ENCODE results near the gene TNP2. TPM values are rescaled to one million over a fixed set of nuclear protein-coding genes. Genes with fewer than 3 reads are reported as not detected.

Gene TNP2
- total and polyA plus RNA-seq, 2 donors (not counting 3 experiments of a cell fraction or from before 2014, with no cell fraction given), result not detected

- POLR2A ChIA-PET, result interaction anchor here (1.0 kb wide), 1 partner anchor 9 kb away, joined by 3 read pairs; no protein-coding TSS in a partner anchor
- dilution Hi-C loops (cut with MboI; ENCODE audit: extremely low pct_ligation_motif_present, low sequenced_read_pairs), result no loop called here
- CTCF ChIA-PET, result interaction anchor here (0.7 to 1.4 kb wide), 3 partner anchors 8 to 53 kb away, joined by 3 to 4 read pairs (median 4); partner anchors contain the start of gene SOCS1
These were observed 23.1 kb downstream of the TNP2 start for GRCh38 chr16:11245988-11246387.

More at GRCh38 chr16:11245988-11246387, 23.1 kb downstream of the TNP2 start:
- no peak overlapping the region for H3K27ac ChIP-seq (ENCODE audit: insufficient read depth, low read depth, low read length)
- H4K20me1 ChIP-seq (replicated peaks; ENCODE audit: control insufficient read depth, extremely low read depth, insufficient read depth, low read length), result no peaks in the 10 kb centered on the region
- no peaks in the 10 kb centered on the region for H3K9me3 ChIP-seq (replicated peaks; ENCODE audit: control insufficient read depth, insufficient read depth, low read length)
- H3K4me1 ChIP-seq (ENCODE audit: control insufficient read depth, extremely low read depth, insufficient read depth, low read length), result no peaks in the 10 kb centered on the region
- no peak overlapping the region for H3K9ac ChIP-seq (replicated peaks; ENCODE audit: extremely low read depth, insufficient read depth, low read length)
- no peak overlapping the region for H3K4me3 ChIP-seq (replicated peaks in 1 of 3; ENCODE audit: insufficient read depth in 1 of 3, low read depth in 1 of 3, low read length in 3 of 3)
- no TSS peak for BruUV-seq (replicated peaks)
- no peaks in the 10 kb centered on the region for H3K79me2 ChIP-seq (ENCODE audit: control insufficient read depth, insufficient read depth, low read length)
- DNase-seq (ENCODE audit: low read depth, low spot score), result no peak
- TF ChIP-seq JUN (IDR thresholded peaks at IDR 0.05; ENCODE audit: borderline replicate concordance, insufficient read depth, insufficient read length, low read depth) (no peak), MYC (IDR thresholded peaks at IDR 0.05; ENCODE audit: low read depth, low read length) (no peak), POLR2A (IDR thresholded peaks at IDR 0.05; ENCODE audit: low read depth, low read length) (no peak), GATA2 (IDR thresholded peaks at IDR 0.05; ENCODE audit: insufficient read depth, insufficient read length, low read depth, low read length) (no peak), MAX (IDR thresholded peaks at IDR 0.05; ENCODE audit: insufficient read depth, insufficient read length) (no peak), EZH2 (IDR thresholded peaks at IDR 0.05; ENCODE audit: borderline replicate concordance, low read depth, low read length, severe bottlenecking) (no peak), POLR2AphosphoS5 (IDR thresholded peaks at IDR 0.05; ENCODE audit: insufficient read depth, low read depth, low read length) (no peak), CTCF (IDR thresholded peaks at IDR 0.05; ENCODE audit: extremely low read depth in 1 of 2, insufficient read depth in 1 of 2, low read depth in 1 of 2, low read length in 2 of 2) (no peak), FOS (IDR thresholded peaks at IDR 0.05; ENCODE audit: borderline replicate concordance, insufficient read depth, low read length) (no peak)
- H3K4me2 ChIP-seq (ENCODE audit: insufficient read depth, low read length), result no peak overlapping the region
- H3K36me3 ChIP-seq (ENCODE audit: control insufficient read depth in 2 of 2, extremely low read depth in 1 of 2, insufficient read depth in 2 of 2, low read length in 2 of 2), result no peaks in the 10 kb centered on the region
- FAIRE-seq, result no peak
- H3K9me1 ChIP-seq (replicated peaks; ENCODE audit: control insufficient read depth, extremely low read depth, insufficient read depth, low read length), result no peaks in the 10 kb centered on the region
- peaks cover 4 to 6% of the 10 kb centered on the region in 2 experiments for H3K27me3 ChIP-seq (ENCODE audit: control insufficient read depth in 2 of 2, insufficient read depth in 2 of 2, low read length in 2 of 2)
- intact Hi-C loops (cut with micrococcal nuclease), result no loop called here
- no peak overlapping the region for H2AFZ ChIP-seq (ENCODE audit: low read depth, low read length)
